Gastroesophageal sphincter (tissue), 4 donors: ENCODE measurements around the gene GNG12. TPM values are rescaled to one million over a fixed set of nuclear protein-coding genes. Genes with fewer than 3 reads are reported as not detected.
A peak's percentile ranks its signal among the peaks of the same experiment; 100 is the strongest.

ENCODE experiments used
- ATAC-seq: fragments of 150-250 bp; one replicate; pipeline ENCODE4 v1.9.1; 2016; ENCODE audit warnings: mild to moderate bottlenecking, moderate library complexity
- H3K27ac ChIP-seq, 4 donors: fragments of 200-600 bp; sonication (generic) in 3 of 4; 1 replicate in 3 of 4; 2 replicates in 1 of 4; pipeline ENCODE4 v1.5.1; 2016 to 2019
- H3K27me3 ChIP-seq: fragments of 200-600 bp; sonication (generic); one replicate; pipeline ENCODE4 v1.5.1; 2019
- H3K36me3 ChIP-seq, 2 donors: fragments of 200-600 bp; sonication (generic); one replicate each; pipeline ENCODE4 v1.5.1; 2019; ENCODE audit warnings: control low read depth in 1 of 2
- H3K4me1 ChIP-seq, 3 donors: fragments of 200-600 bp; sonication (generic); 1 replicate in 2 of 3; 2 replicates in 1 of 3; pipeline ENCODE4 v1.5.1; 2016 to 2019; ENCODE audit warnings: control low read depth in 2 of 3
- H3K4me3 ChIP-seq, 2 donors: fragments of 200-600 bp; sonication (generic); one replicate each; pipeline ENCODE4 v1.5.1; 2019; ENCODE audit warnings: mild to moderate bottlenecking in 1 of 2, moderate library complexity in 1 of 2
- H3K9me3 ChIP-seq, 3 donors: fragments of 200-600 bp; sonication (generic); one replicate each; pipeline ENCODE4 v1.5.1; 2017 to 2019; ENCODE audit warnings: control low read depth in 2 of 3
- CTCF ChIP-seq, 4 experiments: fragments of 200-600 bp in 2 of 4; fragments of 450-650 bp in 2 of 4; sonication (generic) in 1 of 4; IDR thresholded peaks; one replicate each; pipeline ENCODE4 v1.5.1; 2017 to 2019; ENCODE audit warnings: antibody characterized with exemption in 4 of 4, mild to moderate bottlenecking in 2 of 4, moderate library complexity in 2 of 4
- EP300 ChIP-seq: sonication (generic); formaldehyde crosslinking; IDR thresholded peaks from one replicate; pipeline ENCODE4 v1.6.1; 2017; ENCODE audit warnings: antibody characterized with exemption, mild to moderate bottlenecking
- POLR2A ChIP-seq, 2 donors: fragments of 450-650 bp; IDR thresholded peaks; one replicate each; pipeline ENCODE4 v1.6.1; 2017; ENCODE audit warnings: antibody characterized with exemption in 2 of 2, mild to moderate bottlenecking in 2 of 2, moderate library complexity in 1 of 2
- POLR2AphosphoS5 ChIP-seq: sonication (generic); formaldehyde crosslinking; IDR thresholded peaks from one replicate; pipeline ENCODE4 v1.6.1; 2017; ENCODE audit warnings: antibody characterized with exemption
- WGBS, 2 donors: methylation state at CpG; one replicate each; pipeline ENCODE4 v1.1.5; 2018; ENCODE audit warnings: low coverage in 1 of 2; 5-methylcytosine and 5-hydroxymethylcytosine counted together
- total RNA-seq, 4 donors: library from RNA; depleted of rRNA; stranded (reverse); fragments of >200 nt; gene quantifications; one replicate each; pipeline ENCODE4 v1.1.0, GENCODE V29; 2016

The GNG12 gene
- total RNA-seq, 4 donors from 2014 or later = 135 to 175 (median 149) TPM

GRCh38 chr1:67814121-67814772 is 19.0 kb downstream of the GNG12 start:
- peak; percentile 32 for ATAC-seq
- TF ChIP-seq EP300 (no peak), POLR2AphosphoS5 (peak; percentile 48)
- WGBS, 2 donors = 12 to 20% methylated on average over 3 of the region's 3 CpGs
- peak overlapping the region; percentile 69 to 91 (median 74) for H3K27ac ChIP-seq
- H3K4me1 ChIP-seq = peaks cover 22 to 90% (median 35%) of the 10 kb centered on the region in 3 donors
- H3K27me3 ChIP-seq = no peaks in the 10 kb centered on the region
- no peaks in the 10 kb centered on the region for H3K36me3 ChIP-seq
- H3K4me3 ChIP-seq = peak overlapping the region in 1 of 2 donors; percentile 13
- H3K9me3 ChIP-seq = no peaks in the 10 kb centered on the region

GRCh38 chr1:67812226-67812625 is 21.0 kb downstream of the GNG12 start:
- no peaks in the 10 kb centered on the region for H3K9me3 ChIP-seq
- H3K36me3 ChIP-seq = no peaks in the 10 kb centered on the region
- no peak for ATAC-seq
- 84 to 95% methylated on average over 2 of the region's 2 CpGs for WGBS, 2 donors
- peak overlapping the region in 1 of 4 donors; percentile 77 for H3K27ac ChIP-seq
- H3K4me3 ChIP-seq = no peak overlapping the region
- no peak for TF ChIP-seq POLR2A (IDR thresholded peaks at IDR 0.05)
- TF ChIP-seq EP300 = no peak
- no peak for TF ChIP-seq CTCF (IDR thresholded peaks at IDR 0.05)
- no peak for TF ChIP-seq POLR2AphosphoS5
- no peaks in the 10 kb centered on the region for H3K27me3 ChIP-seq
- peaks cover 13 to 76% (median 36%) of the 10 kb centered on the region in 3 donors for H3K4me1 ChIP-seq

- H3K4me1 ChIP-seq = peaks cover 12 to 72% (median 33%) of the 10 kb centered on the region in 3 donors
- WGBS, 2 donors = 33 to 57% methylated on average over 1 of the region's 1 CpG
- H3K9me3 ChIP-seq = no peaks in the 10 kb centered on the region
- peak; percentile 23 for ATAC-seq
- H3K27me3 ChIP-seq = no peaks in the 10 kb centered on the region
- H3K27ac ChIP-seq = peak overlapping the region in 1 of 4 donors; percentile 77
- H3K36me3 ChIP-seq = no peaks in the 10 kb centered on the region
- TF ChIP-seq POLR2A (IDR thresholded peaks at IDR 0.05) (no peak), POLR2AphosphoS5 (no peak), EP300 (no peak), CTCF (IDR thresholded peaks at IDR 0.05) (no peak)
- no peak overlapping the region for H3K4me3 ChIP-seq
Measured at GRCh38 chr1:67811781-67812180, 21.5 kb downstream of the GNG12 start.

- Histone ChIP-seq H3K27ac (no peak overlapping the region), H3K36me3 (no peaks in the 10 kb centered on the region), H3K4me1 (peaks cover 0 to 57% (median 27%) of the 10 kb centered on the region in 3 donors), H3K27me3 (no peaks in the 10 kb centered on the region), H3K9me3 (no peaks in the 10 kb centered on the region), H3K4me3 (no peak overlapping the region)
- 86 to 92% methylated on average over 4 of the region's 4 CpGs for WGBS, 2 donors
- ATAC-seq = no peak
- no peak for TF ChIP-seq CTCF (IDR thresholded peaks at IDR 0.05)
- no peak for TF ChIP-seq POLR2A (IDR thresholded peaks at IDR 0.05)
- TF ChIP-seq EP300 = no peak
- no peak for TF ChIP-seq POLR2AphosphoS5
Measured at GRCh38 chr1:67809887-67810286, 23.4 kb downstream of the GNG12 start.

GRCh38 chr1:67807282-67807681 is 26.0 kb downstream of the GNG12 start:
- no peaks in the 10 kb centered on the region for H3K36me3 ChIP-seq
- peaks cover 13 to 57% (median 15%) of the 10 kb centered on the region in 3 donors for H3K4me1 ChIP-seq
- H3K9me3 ChIP-seq = no peaks in the 10 kb centered on the region
- no peak for ATAC-seq
- TF ChIP-seq POLR2A (IDR thresholded peaks at IDR 0.05) (no peak), EP300 (no peak), CTCF (IDR thresholded peaks at IDR 0.05) (no peak), POLR2AphosphoS5 (no peak)
- no peaks in the 10 kb centered on the region for H3K27me3 ChIP-seq
- H3K27ac ChIP-seq = no peak overlapping the region
- H3K4me3 ChIP-seq = no peak overlapping the region
